HAP-1 (cell line): ENCODE data around the gene XPO6.

ENCODE experiments used
- DNase-seq, 2 experiments: peaks; one replicate each; pipeline ENCODE4 v3.0.0-alpha.2; 2016 to 2020; ENCODE audit warnings: low spot score in 2 of 2
- H3K27me3 ChIP-seq: fragments of 250-450 bp; sonication (Bioruptor Pico); 2 replicates; pipeline ENCODE4 v1.5.1; 2020; ENCODE audit warnings: low read depth, mild to moderate bottlenecking, moderate library complexity
- H3K36me3 ChIP-seq: fragments of 250-450 bp; sonication (Bioruptor Pico); replicated peaks from 2 replicates; pipeline ENCODE4 v1.5.1; 2020; ENCODE audit warnings: mild to moderate bottlenecking
- H3K4me1 ChIP-seq: fragments of 250-450 bp; sonication (Bioruptor Pico); 2 replicates; pipeline ENCODE4 v1.5.1; 2020; ENCODE audit warnings: mild to moderate bottlenecking
- H3K4me3 ChIP-seq: fragments of 250-450 bp; sonication (Bioruptor Pico); 2 replicates; pipeline ENCODE4 v1.5.1; 2020; ENCODE audit warnings: mild to moderate bottlenecking, moderate library complexity
- H3K9me3 ChIP-seq: fragments of 250-450 bp; sonication (Bioruptor Pico); 2 replicates; pipeline ENCODE4 v1.5.1; 2020; ENCODE audit warnings: mild to moderate bottlenecking, moderate library complexity
- in situ Hi-C: fragments of 300-500 bp; cut with MboI; formaldehyde crosslinking; loops from 3 replicates; pipeline ENCODE4 v1.14.3; 2020; ENCODE audit warnings: low sequenced_read_pairs, inconsistent platforms, mixed read lengths

The XPO6 gene

DNA sequence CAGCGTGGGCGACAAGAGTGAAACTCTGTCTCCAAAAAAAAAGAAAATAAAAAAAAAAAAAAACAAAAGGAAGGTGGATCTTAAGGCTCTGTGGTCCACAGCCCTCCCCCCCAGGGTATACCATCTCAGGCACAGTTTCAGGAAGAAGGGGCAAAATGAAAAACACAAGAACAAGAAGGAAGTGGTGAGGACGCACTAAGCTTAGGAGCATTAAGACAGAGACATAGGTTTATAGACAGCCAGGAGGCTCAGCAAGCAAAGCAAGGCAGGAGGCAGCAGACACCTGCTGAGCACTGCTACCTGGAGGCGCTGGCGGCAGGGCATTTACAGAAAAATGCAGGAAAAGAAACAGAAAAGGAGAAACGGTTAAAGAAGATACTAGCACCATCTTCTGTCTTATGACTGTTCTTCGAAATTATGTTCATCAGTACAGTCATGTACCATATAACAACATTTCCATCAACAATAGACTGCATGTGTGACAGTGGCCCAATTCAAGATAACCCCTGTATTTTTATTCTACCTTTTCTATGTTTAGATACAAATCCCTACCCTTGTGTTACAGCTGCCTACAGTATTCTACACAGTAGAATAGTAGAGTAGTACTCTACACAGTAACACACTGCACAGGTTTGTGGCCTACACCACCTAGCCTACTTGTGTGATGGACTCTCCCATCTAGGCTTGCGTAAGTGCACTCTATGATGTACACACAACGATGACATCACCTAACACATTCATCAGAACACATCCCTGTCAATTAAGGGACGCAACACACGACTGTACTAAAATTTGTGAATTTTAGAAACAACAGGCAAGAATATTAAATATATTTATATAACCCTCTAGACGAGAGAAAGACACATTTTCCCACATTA is 62.5 kb downstream of the XPO6 start:
- Histone ChIP-seq H3K27me3 (no peaks in the 10 kb centered on the region), H3K9me3 (no peaks in the 10 kb centered on the region), H3K36me3 (peaks cover 94% of the 10 kb centered on the region), H3K4me3 (no peak overlapping the region), H3K4me1 (no peaks in the 10 kb centered on the region)
- in situ Hi-C loops: loop anchor here (25.0 kb wide), 1 partner anchor 662 kb away; no protein-coding TSS in a partner anchor
- no peak for DNase-seq

DNA sequence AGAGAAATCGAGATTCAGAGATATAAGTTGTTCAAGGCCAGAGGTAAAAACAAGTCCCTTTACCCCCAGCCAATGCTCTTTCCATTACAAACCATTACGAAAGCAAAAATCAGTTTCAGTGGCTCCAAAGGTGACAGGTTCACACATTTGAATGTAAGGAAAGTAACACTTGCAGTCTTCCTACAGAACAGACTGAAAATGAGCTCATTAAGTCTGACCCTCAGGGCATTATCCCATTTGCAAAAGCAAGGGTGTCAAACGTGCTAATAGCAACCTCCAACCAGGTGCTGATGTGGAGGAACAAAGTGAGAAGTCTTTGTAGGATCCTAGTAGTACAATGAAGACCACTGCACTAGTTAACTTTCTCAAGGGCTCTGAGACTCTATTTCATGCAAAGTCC is 65.2 kb downstream of the XPO6 start:
- in situ Hi-C loops: loop anchor here (25.0 kb wide), 1 partner anchor 659 kb away; no protein-coding TSS in a partner anchor
- no peaks in the 10 kb centered on the region for H3K4me1 ChIP-seq
- H3K36me3 ChIP-seq: peaks cover 96% of the 10 kb centered on the region

DNA sequence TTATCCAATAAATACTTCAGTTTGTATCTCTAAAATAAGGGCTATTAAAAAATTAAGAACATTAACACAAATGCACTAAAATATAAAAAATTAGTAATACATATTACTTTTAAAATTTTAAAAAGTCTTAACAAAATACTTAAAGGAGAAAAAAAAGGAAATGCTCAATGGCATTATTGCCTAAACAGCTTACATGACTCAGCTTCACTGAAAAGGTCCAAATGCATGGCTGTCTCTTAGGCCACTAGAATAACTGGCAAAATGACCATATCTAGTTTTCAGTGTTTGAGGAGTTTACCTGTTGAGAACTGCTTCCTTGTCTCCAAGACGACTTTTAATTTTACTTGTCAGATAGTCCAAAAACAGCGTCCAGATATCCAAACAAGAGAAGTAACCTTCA is 66.0 kb downstream of the XPO6 start:
- Histone ChIP-seq H3K4me3 (no peak overlapping the region), H3K4me1 (no peaks in the 10 kb centered on the region), H3K36me3 (peaks cover 98% of the 10 kb centered on the region), H3K9me3 (no peaks in the 10 kb centered on the region), H3K27me3 (no peaks in the 10 kb centered on the region)
- DNase-seq: no peak
- in situ Hi-C loops: loop anchor here (25.0 kb wide), 1 partner anchor 658 kb away; no protein-coding TSS in a partner anchor

More for the DNA sequence above, 65.2 kb downstream of the XPO6 start:
- Histone ChIP-seq H3K27me3 (no peaks in the 10 kb centered on the region), H3K9me3 (no peaks in the 10 kb centered on the region), H3K4me3 (no peak overlapping the region)
- no peak for DNase-seq

DNA sequence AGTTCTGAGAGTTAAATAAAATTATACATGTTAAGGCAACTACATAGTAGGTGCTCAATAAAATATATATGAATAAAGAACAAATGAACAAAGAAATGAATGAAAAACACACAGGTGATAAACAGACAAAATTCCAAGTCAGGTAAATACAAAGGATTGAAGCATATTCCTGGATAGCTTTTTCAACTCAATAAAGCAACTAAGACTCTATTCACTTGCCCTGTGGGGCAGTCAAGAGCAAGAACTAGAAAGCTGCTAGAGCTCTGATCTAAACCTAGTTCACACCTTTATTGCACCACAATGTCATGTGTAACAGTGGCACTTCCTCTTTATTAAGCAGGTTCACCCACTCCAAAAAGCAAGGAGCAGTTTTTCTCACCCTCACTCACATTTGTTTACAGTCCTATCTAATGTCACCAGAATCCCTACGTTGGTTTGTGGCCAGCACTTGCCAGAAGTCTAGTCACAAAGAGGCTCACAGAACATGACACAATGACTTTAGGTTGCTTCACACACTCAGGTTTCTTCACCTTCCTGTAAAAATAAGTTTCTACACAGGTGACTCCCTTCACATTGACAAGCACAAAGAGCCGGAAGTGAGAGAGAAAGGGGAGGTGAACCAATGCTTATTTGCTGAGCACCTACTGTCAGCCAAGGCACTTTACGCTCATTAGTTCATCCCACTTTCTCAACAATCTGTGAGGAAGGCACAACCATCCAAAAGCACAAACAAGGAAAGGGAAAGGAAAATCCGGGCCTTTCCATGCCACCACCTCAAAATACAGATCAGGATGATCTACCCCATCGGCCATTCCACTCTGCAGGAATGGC is 70.8 kb downstream of the XPO6 start:
- Histone ChIP-seq H3K9me3 (no peaks in the 10 kb centered on the region), H3K4me3 (no peak overlapping the region), H3K27me3 (no peaks in the 10 kb centered on the region), H3K36me3 (peaks cover 89% of the 10 kb centered on the region), H3K4me1 (no peaks in the 10 kb centered on the region)
- in situ Hi-C loops: loop anchor here (25.0 kb wide), 1 partner anchor 654 kb away; no protein-coding TSS in a partner anchor
- no peak for DNase-seq

DNA sequence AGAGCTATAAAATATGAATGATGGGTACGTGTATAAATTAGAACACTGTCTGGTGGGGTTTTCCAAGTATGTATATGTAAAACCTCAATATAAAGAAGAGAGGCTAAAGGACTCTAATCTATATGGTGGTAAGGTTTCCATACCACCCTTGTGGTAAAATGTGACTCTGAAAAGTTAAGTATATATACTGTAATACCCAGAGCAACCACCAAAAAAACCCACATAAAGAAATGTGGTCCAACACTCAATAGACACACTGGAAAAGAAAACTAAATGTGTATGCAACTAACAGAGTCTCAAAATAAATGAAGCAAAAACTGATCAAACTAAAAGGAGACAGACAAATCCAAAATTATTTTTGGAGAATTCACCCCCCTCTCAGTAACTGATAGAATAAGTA is 72.2 kb downstream of the XPO6 start:
- Histone ChIP-seq H3K4me1 (no peaks in the 10 kb centered on the region), H3K9me3 (no peaks in the 10 kb centered on the region), H3K36me3 (peaks cover 89% of the 10 kb centered on the region), H3K27me3 (no peaks in the 10 kb centered on the region), H3K4me3 (no peak overlapping the region)
- in situ Hi-C loops: loop anchor here (25.0 kb wide), 1 partner anchor 652 kb away; no protein-coding TSS in a partner anchor
- DNase-seq: no peak

DNA sequence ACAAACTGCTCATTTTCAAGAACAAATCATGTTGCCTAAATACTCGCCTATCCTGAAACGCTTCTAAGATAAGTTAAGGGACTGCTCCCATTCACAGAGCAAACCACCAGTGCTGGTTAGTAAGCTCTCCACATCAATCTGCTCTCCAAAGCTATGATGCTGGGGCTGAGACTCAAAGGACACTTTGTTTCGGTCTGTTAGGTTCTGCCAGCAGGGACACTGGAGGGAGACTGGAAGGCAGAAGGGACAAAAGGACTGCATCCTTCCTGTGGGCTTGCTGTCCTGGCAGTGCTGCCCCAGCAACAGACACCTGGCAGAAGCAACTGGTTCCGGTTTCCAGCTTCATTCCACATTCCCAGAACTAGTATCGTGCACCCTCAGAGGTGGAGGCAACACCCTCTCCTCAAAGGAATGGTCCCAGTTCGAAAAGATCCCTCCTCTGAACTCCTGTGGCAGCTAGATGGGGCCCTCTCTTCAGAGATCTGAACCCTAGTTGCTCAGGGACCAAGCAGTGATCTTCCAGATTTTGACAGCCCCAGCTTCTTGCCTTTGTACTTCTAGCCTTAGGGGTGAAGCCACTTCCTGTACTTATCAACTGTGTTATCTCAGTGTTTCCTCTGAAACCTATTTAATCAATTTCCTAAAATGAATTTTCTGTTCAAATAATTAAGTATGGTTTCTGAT is 74.9 kb downstream of the XPO6 start:
- Histone ChIP-seq H3K4me1 (no peaks in the 10 kb centered on the region), H3K4me3 (no peak overlapping the region), H3K27me3 (no peaks in the 10 kb centered on the region), H3K36me3 (peaks cover 89% of the 10 kb centered on the region), H3K9me3 (no peaks in the 10 kb centered on the region)
- no peak for DNase-seq
- in situ Hi-C loops: loop anchor here (25.0 kb wide), 1 partner anchor 650 kb away; no protein-coding TSS in a partner anchor

DNA sequence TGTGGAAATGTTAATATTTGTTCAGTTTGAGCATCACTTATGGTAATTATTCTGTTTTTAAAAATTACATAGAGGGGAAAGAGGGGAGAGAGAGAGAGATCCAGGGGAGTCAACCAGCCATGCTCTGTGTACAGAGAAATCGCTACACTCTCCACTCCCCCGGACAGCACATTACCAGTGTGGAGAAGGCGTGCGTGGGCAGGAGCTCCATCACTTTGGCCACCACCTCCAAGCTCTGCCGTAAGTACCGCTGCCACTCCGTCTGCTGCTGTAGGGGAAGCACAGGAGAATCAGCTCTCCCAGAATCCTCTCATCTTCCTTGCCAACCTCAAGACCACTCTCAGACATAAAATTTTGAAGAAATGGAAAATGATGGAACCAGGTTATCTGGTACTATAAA is 78.1 kb downstream of the XPO6 start:
- no peak for DNase-seq
- no peak overlapping the region for H3K4me3 ChIP-seq
- in situ Hi-C loops: loop anchor here (25.0 kb wide), 1 partner anchor 646 kb away; no protein-coding TSS in a partner anchor
- H3K9me3 ChIP-seq: no peaks in the 10 kb centered on the region
- peaks cover 95% of the 10 kb centered on the region for H3K36me3 ChIP-seq
- no peaks in the 10 kb centered on the region for H3K27me3 ChIP-seq
- H3K4me1 ChIP-seq: no peaks in the 10 kb centered on the region

DNA sequence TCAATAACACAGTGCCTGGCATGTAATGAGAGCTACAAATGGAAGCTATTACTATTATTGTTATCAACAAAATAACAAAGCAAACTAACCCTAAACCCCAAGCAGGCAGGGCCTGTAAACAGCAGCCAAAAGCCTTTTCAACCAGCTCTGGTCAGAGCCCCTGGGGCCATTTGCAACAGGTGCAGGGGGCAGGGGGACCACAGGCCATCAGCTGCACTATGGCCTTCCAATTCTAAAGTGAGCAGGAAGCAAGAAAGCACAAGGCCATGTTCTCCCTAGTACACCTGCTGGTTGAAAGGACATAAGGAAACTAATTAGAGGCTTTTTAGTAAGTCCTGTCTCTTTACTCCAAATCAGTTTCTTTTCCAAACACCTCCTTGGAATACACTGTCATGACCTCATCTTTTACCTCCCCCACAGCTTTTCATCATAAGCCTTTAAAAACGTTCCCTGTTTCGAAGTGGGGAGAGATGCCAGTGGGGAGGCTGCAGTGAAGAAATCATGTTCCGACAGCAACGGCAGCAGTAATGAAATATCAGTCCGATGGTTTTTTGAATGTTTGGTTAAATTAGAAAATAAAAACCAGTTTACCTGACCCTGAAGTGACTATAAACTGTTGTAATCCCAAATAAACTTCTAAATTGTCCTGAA is 79.9 kb downstream of the XPO6 start:
- in situ Hi-C loops: loop anchor here (25.0 kb wide), 1 partner anchor 645 kb away; no protein-coding TSS in a partner anchor
- peaks cover 99% of the 10 kb centered on the region for H3K36me3 ChIP-seq
- H3K9me3 ChIP-seq: no peaks in the 10 kb centered on the region
- H3K4me1 ChIP-seq: no peaks in the 10 kb centered on the region
- DNase-seq: no peak
- H3K4me3 ChIP-seq: no peak overlapping the region
- no peaks in the 10 kb centered on the region for H3K27me3 ChIP-seq

DNA sequence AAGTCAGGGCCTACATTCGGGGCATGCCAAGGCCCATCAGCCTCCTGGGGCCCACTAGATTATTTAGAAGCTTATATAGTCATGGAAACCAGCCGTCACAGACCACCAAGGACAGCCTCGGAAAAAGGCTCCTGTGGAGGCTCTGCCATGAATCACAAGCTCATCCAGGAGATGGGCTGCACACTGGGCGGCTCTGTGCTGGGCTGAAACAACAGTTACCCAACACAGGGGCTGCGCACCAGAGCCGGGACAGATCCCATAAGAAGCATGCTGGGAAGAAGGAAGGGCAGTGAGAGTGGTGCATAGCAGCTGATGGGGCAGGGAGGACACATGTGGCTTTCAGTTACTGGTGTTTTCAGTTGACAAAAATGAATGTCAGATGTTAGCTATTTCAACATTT is 80.6 kb downstream of the XPO6 start:
- no peak for DNase-seq
- no peaks in the 10 kb centered on the region for H3K9me3 ChIP-seq
- no peaks in the 10 kb centered on the region for H3K4me1 ChIP-seq
- H3K4me3 ChIP-seq: no peak overlapping the region
- in situ Hi-C loops: loop anchor here (25.0 kb wide), 1 partner anchor 644 kb away; no protein-coding TSS in a partner anchor
- peaks cover 100% of the 10 kb centered on the region for H3K36me3 ChIP-seq
- H3K27me3 ChIP-seq: no peaks in the 10 kb centered on the region

DNA sequence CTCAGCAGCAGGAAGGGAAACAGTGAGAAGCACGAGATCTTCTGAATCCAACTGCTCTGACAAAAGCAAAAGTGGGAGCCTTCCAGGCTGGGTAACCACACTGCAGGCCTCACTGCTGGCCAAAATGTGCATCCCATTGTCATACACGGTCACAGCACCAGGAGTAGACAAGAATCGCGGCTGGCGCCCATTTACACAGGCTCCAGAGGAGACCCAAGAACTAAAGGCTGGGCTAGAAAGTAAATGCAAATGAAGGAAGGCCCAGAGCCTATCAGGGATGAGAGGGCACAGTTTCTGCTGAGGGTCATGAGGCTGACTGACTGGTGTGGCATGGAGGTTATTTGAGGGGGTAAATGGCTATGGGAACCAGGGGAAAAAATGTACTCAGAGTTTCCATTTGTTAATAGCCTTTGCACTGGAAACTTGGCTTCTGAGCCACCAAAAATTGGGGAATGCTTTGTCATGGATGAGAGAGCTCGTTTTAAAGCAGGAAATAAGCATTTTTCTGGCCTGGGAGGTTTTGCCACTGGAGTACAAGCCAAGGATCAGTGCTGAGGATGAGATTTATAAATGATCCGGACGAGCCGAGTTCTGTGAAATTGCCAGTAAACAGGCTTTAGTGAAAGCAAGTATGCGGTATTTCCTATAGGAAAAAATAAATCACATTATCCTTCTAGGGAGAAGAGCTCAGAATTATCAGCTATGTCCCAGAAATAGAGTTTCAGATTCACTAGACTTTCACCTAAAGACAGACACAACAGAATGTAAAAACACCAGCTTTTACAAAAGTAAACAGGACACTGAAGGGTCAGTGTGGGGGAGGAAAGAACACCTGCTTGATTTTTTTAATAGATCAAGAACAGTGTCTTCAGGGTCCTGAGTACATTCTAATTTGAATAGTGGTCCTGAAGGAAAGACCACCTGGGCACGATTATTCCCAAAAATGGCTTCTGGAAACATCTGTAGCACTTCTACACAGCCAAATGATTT is 81.4 kb downstream of the XPO6 start:
- H3K9me3 ChIP-seq: no peaks in the 10 kb centered on the region
- H3K27me3 ChIP-seq: no peaks in the 10 kb centered on the region
- peaks cover 100% of the 10 kb centered on the region for H3K36me3 ChIP-seq
- no peaks in the 10 kb centered on the region for H3K4me1 ChIP-seq
- DNase-seq: no peak
- in situ Hi-C loops: loop anchor here (25.0 kb wide), 1 partner anchor 643 kb away; no protein-coding TSS in a partner anchor
- no peak overlapping the region for H3K4me3 ChIP-seq

DNA sequence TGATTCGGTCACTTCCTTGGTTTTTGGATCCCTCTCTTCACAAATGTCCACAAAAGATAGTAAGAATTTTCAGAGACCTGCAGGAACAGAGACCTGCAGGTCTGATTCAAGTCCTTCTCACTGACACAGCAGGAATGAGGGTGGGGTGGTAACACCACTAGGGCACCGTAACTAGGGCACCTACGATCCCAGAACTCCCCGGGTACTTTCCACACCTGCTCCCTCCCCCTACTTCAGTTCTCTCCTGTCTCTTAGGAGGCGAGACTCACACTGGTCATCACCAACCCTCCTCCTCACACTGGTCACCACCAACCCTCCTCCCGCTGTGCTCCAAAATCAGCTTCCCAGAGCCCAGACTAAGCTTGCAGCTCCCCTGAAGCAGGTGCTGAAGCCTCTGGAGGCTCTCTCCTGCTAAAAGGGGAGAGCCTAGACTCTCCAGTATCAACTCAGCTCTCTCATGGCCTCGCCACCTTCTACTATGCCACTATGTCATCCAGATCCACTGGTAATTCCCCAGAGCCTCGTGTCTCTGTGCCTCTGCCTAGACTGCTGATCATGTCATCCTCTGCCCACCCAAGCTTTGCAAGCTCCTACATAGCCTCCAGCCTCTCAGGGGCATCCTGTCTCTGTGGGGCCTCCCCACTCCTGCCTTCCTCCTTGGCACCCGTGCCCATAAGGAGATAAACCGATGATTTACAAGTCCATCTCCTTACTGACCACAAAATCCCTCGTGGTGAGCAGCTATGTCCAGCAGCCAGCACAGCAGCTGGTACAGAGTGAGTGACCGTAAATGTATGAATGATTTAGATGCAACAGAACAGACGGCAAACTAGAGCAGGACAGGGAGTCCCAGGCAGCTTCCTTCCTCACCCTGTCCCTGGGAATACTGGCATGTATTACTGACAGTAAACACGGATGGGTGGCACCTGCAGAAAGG is 84.8 kb downstream of the XPO6 start:
- Histone ChIP-seq H3K4me1 (no peaks in the 10 kb centered on the region), H3K36me3 (peaks cover 100% of the 10 kb centered on the region), H3K27me3 (no peaks in the 10 kb centered on the region), H3K9me3 (no peaks in the 10 kb centered on the region), H3K4me3 (no peak overlapping the region)
- no peak for DNase-seq
- in situ Hi-C loops: loop anchor here (25.0 kb wide), 1 partner anchor 640 kb away; no protein-coding TSS in a partner anchor
